OCI-LY3 (cell line): ENCODE data around the gene AMDHD2.

Source experiments
- H2AFZ ChIP-seq: fragments of 200-600, 300-600 bp; shearing (Covaris generic); 2 replicates; pipeline ENCODE4 v1.6.0; 2014; ENCODE audit warnings: antibody characterized with exemption, low read depth, low read length
- H3K27ac ChIP-seq: fragments of 200-600, 300-600 bp; sonication (generic); 2 replicates; pipeline ENCODE4 v1.5.1; 2014; ENCODE audit warnings: mild to moderate bottlenecking, low read length, moderate library complexity, mixed read lengths
- H3K27me3 ChIP-seq: fragments of 200-600, 300-600 bp; sonication (generic); 2 replicates; pipeline ENCODE4 v1.6.1; 2014; ENCODE audit warnings: low read depth, low read length, mixed read lengths
- H3K36me3 ChIP-seq: fragments of 200-600, 300-600 bp; sonication (generic); replicated peaks from 2 replicates; pipeline ENCODE3; 2014; ENCODE audit warnings: low read depth, low read length, mixed read lengths
- H3K4me1 ChIP-seq: fragments of 300-600, 200-600 bp; sonication (generic); 2 replicates; pipeline ENCODE4 v1.6.1; 2014; ENCODE audit warnings: low read length, mixed read lengths
- H3K4me2 ChIP-seq: fragments of 200-600, 300-600 bp; sonication (generic); 2 replicates; pipeline ENCODE4 v1.6.1; 2014; ENCODE audit warnings: low read length, mixed read lengths
- H3K4me3 ChIP-seq: fragments of 300-600, 200-600 bp; sonication (generic); 2 replicates; pipeline ENCODE4 v1.5.1; 2014; ENCODE audit warnings: antibody characterized with exemption, mild to moderate bottlenecking, low read length, moderate library complexity
- H3K79me2 ChIP-seq: fragments of 300-600, 200-600 bp; shearing (Covaris generic); 2 replicates; pipeline ENCODE4 v1.6.1; 2014; ENCODE audit warnings: mild to moderate bottlenecking, low read length, mixed read lengths
- H3K9ac ChIP-seq: fragments of 300-600, 200-600 bp; shearing (Covaris generic); 2 replicates; pipeline ENCODE4 v1.6.0; 2014; ENCODE audit warnings: mild to moderate bottlenecking, low read length, moderate library complexity
- H3K9me3 ChIP-seq: fragments of 200-600, 300-600 bp; shearing (Covaris generic); 2 replicates; pipeline ENCODE4 v1.6.1; 2014; ENCODE audit warnings: low read length, mixed read lengths; ENCODE audit not compliant: insufficient read depth
- H4K20me1 ChIP-seq: fragments of 200-600, 300-600 bp; sonication (generic); 2 replicates; pipeline ENCODE4 v1.6.1; 2016; ENCODE audit warnings: low read length, mixed read lengths; ENCODE audit not compliant: insufficient read depth
- EZH2phosphoT487 ChIP-seq: fragments of 200-600 bp; shearing (Covaris generic); IDR thresholded peaks from 2 replicates; pipeline ENCODE4 v1.6.1; 2018; ENCODE audit warnings: antibody characterized with exemption, mixed run types, low read depth
- TF ChIP-seq, protein P1 (sequence below): fragments of 200-600, 300-600 bp; sonication (generic); IDR thresholded peaks from 2 replicates; pipeline ENCODE4 v1.5.1; 2014; ENCODE audit warnings: antibody characterized with exemption, low read length, low read depth

The AMDHD2 gene

GRCh38 chr16:2483939-2484897 is 36.0 kb upstream of the AMDHD2 start:
- no peak overlapping the region for H3K4me2 ChIP-seq

DNA sequence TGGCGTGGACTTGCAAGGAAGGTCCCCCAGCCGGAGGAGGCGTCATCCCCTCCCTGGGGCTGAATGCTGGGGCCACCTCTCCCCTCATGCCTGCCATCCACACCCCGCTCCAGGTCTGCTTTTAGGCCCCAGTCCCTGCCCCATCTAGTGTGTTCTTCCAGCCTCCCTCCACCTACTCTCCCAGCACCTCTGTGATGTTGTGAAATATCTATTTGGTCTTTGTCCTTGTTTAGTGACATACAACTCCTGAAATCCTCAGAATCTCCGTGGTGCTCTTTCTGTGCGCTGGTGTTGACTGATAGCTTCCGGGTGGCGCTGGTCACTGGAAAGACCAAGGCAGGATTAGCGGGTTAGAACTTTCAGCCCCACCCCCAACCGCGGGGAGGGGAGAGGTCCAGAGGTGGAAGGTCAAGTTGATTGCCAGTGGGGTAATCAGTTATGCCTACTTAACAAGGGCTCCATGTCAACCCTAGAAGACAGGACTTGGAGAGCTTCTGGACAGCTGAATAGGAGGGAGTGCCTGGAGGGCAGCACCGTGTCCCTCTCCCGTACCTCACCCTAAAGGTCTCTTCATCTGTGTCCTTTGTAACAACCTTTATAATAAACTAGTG is 35.2 kb upstream of the AMDHD2 start:
- H3K9ac ChIP-seq = no peak overlapping the region
- no peaks in the 10 kb centered on the region for H3K27me3 ChIP-seq
- H4K20me1 ChIP-seq = no peaks in the 10 kb centered on the region
- H3K4me2 ChIP-seq = no peak overlapping the region
- 0 out of 2 replicates have a peak, but pooled peaks cover 5% of the 10 kb centered on the region for H3K79me2 ChIP-seq
- TF ChIP-seq EZH2phosphoT487 = no peak
- TF ChIP-seq, protein P1, sequence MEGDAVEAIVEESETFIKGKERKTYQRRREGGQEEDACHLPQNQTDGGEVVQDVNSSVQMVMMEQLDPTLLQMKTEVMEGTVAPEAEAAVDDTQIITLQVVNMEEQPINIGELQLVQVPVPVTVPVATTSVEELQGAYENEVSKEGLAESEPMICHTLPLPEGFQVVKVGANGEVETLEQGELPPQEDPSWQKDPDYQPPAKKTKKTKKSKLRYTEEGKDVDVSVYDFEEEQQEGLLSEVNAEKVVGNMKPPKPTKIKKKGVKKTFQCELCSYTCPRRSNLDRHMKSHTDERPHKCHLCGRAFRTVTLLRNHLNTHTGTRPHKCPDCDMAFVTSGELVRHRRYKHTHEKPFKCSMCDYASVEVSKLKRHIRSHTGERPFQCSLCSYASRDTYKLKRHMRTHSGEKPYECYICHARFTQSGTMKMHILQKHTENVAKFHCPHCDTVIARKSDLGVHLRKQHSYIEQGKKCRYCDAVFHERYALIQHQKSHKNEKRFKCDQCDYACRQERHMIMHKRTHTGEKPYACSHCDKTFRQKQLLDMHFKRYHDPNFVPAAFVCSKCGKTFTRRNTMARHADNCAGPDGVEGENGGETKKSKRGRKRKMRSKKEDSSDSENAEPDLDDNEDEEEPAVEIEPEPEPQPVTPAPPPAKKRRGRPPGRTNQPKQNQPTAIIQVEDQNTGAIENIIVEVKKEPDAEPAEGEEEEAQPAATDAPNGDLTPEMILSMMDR = no peak
- H3K4me3 ChIP-seq = no peak overlapping the region
- H3K9me3 ChIP-seq = no peaks in the 10 kb centered on the region
- H3K36me3 ChIP-seq = no peaks in the 10 kb centered on the region
- peaks cover 20% of the 10 kb centered on the region for H3K4me1 ChIP-seq
- H2AFZ ChIP-seq = no peak overlapping the region
- no peak overlapping the region for H3K27ac ChIP-seq

More at GRCh38 chr16:2483939-2484897, 36.0 kb upstream of the AMDHD2 start:
- H3K79me2 ChIP-seq = 0 out of 2 replicates have a peak, but pooled peaks cover 5% of the 10 kb centered on the region
- no peak overlapping the region for H3K9ac ChIP-seq
- no peak for TF ChIP-seq EZH2phosphoT487
- TF ChIP-seq, protein P1 = no peak
- H3K9me3 ChIP-seq = no peaks in the 10 kb centered on the region
- no peak overlapping the region for H3K4me3 ChIP-seq
- no peak overlapping the region for H3K27ac ChIP-seq
- H4K20me1 ChIP-seq = no peaks in the 10 kb centered on the region
- H3K36me3 ChIP-seq = no peaks in the 10 kb centered on the region
- H2AFZ ChIP-seq = no peak overlapping the region
- peaks cover 20% of the 10 kb centered on the region for H3K4me1 ChIP-seq
- no peaks in the 10 kb centered on the region for H3K27me3 ChIP-seq

DNA sequence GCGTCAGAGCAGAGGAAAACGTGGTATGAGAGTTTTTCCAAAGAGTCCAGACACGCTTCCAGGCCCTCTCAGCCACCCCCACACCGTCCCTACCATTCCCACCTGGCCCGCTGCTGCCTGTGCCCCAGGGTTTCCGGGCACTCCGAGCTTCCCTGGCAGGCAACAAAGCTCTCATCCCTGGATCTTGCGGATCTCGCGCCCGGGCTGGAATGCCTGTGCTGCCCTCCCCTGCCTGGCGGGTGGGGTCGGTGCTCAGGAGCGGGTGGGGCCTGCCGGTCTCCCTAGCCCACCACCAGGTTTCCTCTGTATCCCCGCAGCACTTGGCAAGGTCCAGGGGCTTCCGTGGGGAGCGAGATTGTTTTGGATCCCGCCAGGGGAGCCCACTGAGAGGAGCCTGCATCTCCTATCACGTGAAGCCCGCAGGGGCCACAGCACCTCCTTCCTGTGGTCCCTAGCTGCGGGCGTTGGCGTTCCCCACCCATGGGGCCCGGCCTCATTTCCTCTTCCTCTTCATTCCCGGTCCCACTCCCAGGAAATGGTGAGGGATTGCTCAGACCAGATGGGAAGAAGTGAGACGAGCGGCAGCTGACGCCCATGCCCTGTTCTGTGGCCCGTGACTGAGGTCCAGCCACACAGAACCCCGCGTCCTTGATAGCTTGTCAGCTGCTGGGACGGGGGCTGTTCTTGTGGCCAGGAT is 34.2 kb upstream of the AMDHD2 start:
- TF ChIP-seq, protein P1 = no peak
- TF ChIP-seq EZH2phosphoT487 = no peak
- Histone ChIP-seq H3K4me1 (peaks cover 20% of the 10 kb centered on the region), H4K20me1 (no peaks in the 10 kb centered on the region), H2AFZ (no peak overlapping the region), H3K9ac (no peak overlapping the region), H3K36me3 (no peaks in the 10 kb centered on the region), H3K79me2 (0 out of 2 replicates have a peak, but pooled peaks cover 5% of the 10 kb centered on the region), H3K27ac (no peak overlapping the region), H3K4me2 (no peak overlapping the region), H3K4me3 (no peak overlapping the region), H3K9me3 (no peaks in the 10 kb centered on the region), H3K27me3 (no peaks in the 10 kb centered on the region)
